ENCODE measurements around the gene ABHD6. TPM values are rescaled to one million over a fixed set of nuclear protein-coding genes. Genes with fewer than 3 reads are reported as not detected.

Gene ABHD6
- total and polyA plus RNA-seq, 11 donors: 2.9 to 14.6 (median 6.9) TPM

- Histone ChIP-seq H3K36me3 (no peaks in the 10 kb centered on the region), H3K4me3 (no peak overlapping the region), H3K27me3 (no peaks in the 10 kb centered on the region), H3K4me1 (peaks cover 0 to 4% (median 0%) of the 10 kb centered on the region in 12 donors), H3K9me3 (no peaks in the 10 kb centered on the region), H3K27ac (no peak overlapping the region)
- intact Hi-C loops (cut with DNase I): no loop called here
- no peak for ATAC-seq
- no peak for DNase-seq
- TF ChIP-seq CTCF (IDR thresholded peaks at IDR 0.05) (no peak), POLR2A (IDR thresholded peaks at IDR 0.05) (no peak)
- WGBS, 4 donors: 0 to 69% (median 0%) methylated on average over 1 of the region's 1 CpG
These were observed 6.6 kb upstream of the ABHD6 start for GRCh38 chr3:58230876-58231552.

- no peaks in the 10 kb centered on the region for H3K36me3 ChIP-seq
- H3K4me3 ChIP-seq: no peak overlapping the region
- intact Hi-C loops (cut with DNase I): no loop called here
- ATAC-seq: no peak
- H3K27me3 ChIP-seq: no peaks in the 10 kb centered on the region
- no peak overlapping the region for H3K27ac ChIP-seq
- no peaks in the 10 kb centered on the region for H3K9me3 ChIP-seq
- no peak for DNase-seq
- TF ChIP-seq POLR2A (IDR thresholded peaks at IDR 0.05) (no peak), CTCF (IDR thresholded peaks at IDR 0.05) (no peak)
- WGBS, 4 donors: 38 to 52% (median 47%) methylated on average over 2 of the region's 2 CpGs
- H3K4me1 ChIP-seq: peaks cover 0 to 8% (median under 1%) of the 10 kb centered on the region in 12 donors
These were observed 5.9 kb upstream of the ABHD6 start for GRCh38 chr3:58231666-58232065.

GRCh38 chr3:58234516-58234931 is 3.1 kb upstream of the ABHD6 start:
- Histone ChIP-seq H3K36me3 (no peaks in the 10 kb centered on the region), H3K27ac (no peak overlapping the region), H3K4me1 (peaks cover 0 to 18% (median 10%) of the 10 kb centered on the region in 12 donors), H3K27me3 (no peaks in the 10 kb centered on the region), H3K4me3 (no peak overlapping the region), H3K9me3 (no peaks in the 10 kb centered on the region)
- intact Hi-C loops (cut with DNase I): no loop called here
- DNase-seq (no peak), ATAC-seq (no peak)
- WGBS, 4 donors: 50 to 60% (median 53%) methylated on average over 4 of the region's 4 CpGs
- no peak for TF ChIP-seq POLR2A (IDR thresholded peaks at IDR 0.05)
- no peak for TF ChIP-seq CTCF (IDR thresholded peaks at IDR 0.05)

- DNase-seq (no peak), ATAC-seq (no peak)
- H3K36me3 ChIP-seq: no peaks in the 10 kb centered on the region
- no peak for TF ChIP-seq CTCF (IDR thresholded peaks at IDR 0.05)
- TF ChIP-seq POLR2A (IDR thresholded peaks at IDR 0.05): no peak
- H3K27ac ChIP-seq: no peak overlapping the region
- no peaks in the 10 kb centered on the region for H3K27me3 ChIP-seq
- peaks cover 0 to 18% (median 10%) of the 10 kb centered on the region in 12 donors for H3K4me1 ChIP-seq
- H3K4me3 ChIP-seq: no peak overlapping the region
- WGBS, 4 donors: 61 to 73% (median 70%) methylated on average over 4 of the region's 4 CpGs
- intact Hi-C loops (cut with DNase I): loop anchor here in 7 of 10 donors (2.0 to 5.0 kb wide), 4 partner anchors 61 to 71 kb away; partner anchors contain the start of genes HTD2 (in 2 of the 7) and RPP14 (in 2 of the 7)
- no peaks in the 10 kb centered on the region for H3K9me3 ChIP-seq
These were observed 1.6 kb upstream of the ABHD6 start for GRCh38 chr3:58235970-58236369.
